Fibroblast of skin of right quadriceps (primary cell): Measurements from ENCODE around the gene SAMM50.

Experiments used
- DNase-seq: peaks from one replicate; pipeline ENCODE4 v3.0.0-alpha.2; 2013

The SAMM50 gene

GRCh38 chr22:43946384-43946667 lies 8.9 kb upstream of the SAMM50 start:
- no peak for DNase-seq

DNA sequence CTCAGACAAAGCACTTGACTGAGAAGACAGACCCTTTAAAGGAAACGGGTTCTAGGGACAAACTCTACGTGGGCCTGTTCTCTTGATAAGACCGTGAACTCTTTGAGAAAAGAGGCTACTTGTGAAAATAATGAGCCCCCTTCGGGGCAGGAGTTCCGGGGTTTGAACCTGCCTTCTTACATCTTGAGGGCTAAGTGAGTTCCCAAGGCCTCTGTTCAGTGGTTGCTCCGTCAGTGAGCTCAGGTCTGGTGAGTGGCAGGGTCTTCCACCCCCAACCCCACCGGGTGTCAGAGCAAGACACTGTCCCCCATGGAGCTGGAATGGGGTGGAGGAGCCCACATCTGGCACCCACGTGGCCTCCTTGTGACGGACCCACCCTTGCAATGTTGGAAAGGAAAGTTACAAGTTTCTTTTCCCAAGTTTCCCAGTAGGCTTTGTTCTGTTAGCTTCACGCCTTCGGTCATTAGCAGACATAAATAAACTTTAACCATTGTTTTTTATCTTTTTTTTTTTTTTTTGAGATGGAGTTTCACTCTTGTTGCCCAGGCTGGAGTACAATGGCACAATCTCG lies 6.3 kb upstream of the SAMM50 start:
- no peak for DNase-seq

DNA sequence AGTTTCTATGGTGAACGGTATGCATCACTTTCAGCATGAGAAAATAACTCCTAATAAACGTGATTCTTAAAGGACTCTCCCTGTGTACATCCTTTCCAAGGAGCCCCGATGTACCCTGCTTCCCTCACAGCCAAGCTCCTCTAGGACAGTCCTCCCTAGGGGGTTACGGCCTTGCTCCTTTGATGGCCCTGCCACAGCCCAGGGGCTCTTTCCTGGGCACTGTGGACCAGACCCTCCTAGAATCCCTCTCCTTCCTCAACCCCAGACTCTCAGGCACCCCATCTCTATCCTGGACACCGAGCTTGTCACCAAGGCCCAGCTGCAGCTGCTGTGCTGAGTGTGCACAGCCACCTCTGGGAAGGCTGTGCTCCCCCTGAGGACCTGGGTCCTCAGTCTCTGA lies 3.9 kb upstream of the SAMM50 start:
- DNase-seq: no peak

GRCh38 chr22:43951966-43952365 lies 3.3 kb upstream of the SAMM50 start:
- no peak for DNase-seq

DNA sequence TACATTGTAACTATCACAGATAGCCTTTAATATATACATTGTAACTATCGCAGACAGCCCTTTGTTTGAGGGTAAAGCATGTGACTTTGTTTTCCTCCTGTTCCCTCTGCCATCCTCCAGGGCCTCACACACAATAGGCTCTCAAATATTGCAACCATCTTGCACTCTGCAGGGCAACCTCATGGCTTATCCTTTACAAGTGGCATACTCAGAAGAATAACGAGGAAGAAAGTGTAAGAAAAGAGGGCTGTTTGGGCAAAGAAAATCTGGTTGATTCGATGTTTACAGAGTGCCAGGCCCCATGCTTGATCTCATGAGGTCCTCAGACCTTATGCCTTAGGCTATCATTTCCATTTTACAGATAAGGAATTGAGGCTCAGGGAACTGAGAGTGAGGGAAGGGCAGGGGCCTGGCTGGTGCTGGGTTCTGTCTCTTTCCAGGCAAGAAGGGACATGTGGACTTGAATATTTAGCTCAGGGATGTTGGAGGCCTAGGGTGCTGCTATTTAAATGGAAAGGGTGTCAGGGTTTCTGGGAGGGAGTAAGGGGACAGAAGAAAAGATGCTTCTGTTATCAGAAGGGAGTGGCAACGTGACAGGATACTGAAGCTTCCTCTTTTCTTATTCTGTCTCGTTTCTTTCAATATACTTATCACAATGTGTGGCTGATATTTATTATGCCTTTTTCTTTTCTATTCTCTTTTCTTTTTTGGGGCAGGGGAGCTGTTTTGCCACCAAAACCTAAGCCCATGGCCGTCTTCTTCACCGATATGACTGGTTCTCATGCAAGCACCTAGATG lies 1.1 kb upstream of the SAMM50 start:
- no peak for DNase-seq

DNA sequence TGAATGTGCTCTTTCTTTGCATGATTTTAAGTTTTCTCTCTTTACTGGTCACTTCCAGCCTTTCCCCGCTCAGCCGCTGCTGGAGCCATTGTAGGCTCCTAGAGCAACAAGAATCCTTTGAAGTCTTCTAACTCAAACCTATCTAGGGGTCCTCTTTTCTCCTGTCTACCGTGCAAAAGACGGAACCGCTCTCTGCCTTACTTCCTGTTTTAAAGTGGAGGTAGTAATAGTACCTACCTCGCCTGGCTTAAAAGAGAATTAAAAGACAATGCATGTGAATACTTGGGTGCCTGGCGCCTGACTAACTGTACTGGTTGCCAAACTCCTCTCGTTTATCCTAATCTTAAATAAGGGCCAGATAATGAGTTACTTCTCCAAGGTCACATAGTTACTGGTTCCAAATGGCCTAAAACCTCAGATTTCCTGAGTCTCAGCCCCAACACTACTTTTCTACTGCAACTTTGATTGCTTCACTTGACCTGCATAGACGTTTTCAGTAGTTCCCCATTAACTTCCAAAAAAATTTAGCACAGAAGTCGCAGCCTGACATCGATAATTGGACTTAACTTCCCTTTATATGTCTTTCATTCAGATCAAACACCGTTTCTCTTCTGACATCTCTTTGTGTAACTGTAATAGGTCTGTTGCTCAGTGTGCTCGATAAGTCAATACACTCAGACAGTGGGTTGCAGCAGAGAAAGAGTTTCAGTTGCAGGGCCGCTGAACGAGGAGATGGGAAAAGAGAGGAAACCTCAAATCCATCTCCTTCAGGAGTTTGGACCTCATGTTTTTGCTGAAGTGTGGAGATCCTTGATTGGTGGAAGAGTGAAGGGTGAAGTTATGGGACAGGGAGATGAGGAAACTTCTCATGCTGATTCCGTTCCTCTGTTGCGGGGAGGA lies 891 bp downstream of the SAMM50 start:
- no peak for DNase-seq

DNA sequence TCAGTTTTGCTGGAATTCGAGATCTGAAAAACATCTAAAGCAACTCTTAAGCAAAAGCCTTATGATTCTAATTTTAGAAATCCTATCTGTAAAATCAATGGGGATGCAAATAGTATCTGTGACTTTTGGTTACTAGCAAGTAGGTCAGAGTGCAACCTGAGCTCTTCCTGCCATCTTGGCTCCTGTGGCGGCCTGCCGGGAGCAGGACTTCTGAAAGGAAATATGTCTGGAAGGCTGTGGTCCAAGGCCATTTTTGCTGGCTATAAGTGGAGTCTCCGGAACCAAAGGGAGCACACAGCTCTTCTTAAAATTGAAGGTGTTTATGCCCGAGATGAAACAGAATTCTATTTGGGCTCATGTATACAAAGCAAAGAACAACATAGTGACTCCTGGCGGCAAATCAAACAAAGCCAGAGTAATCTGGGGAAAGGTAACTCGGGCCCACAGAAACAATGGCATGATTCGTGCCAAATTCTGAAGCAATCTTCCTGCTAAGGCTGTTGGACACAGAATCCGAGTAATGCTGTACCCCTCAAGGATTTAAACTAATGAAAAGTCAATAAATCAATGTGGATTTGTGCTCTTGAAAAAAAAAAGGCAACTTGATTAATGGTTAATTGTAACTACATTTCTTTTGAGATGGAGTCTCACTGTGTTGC lies 1.7 kb downstream of the SAMM50 start:
- DNase-seq: no peak

- DNase-seq: no peak
Measured at GRCh38 chr22:43957871-43958270, 2.6 kb downstream of the SAMM50 start.

GRCh38 chr22:43964314-43964857 lies 9.1 kb downstream of the SAMM50 start:
- DNase-seq: no peak

- no peak for DNase-seq
Measured at GRCh38 chr22:43967069-43967468, 11.8 kb downstream of the SAMM50 start.

DNA sequence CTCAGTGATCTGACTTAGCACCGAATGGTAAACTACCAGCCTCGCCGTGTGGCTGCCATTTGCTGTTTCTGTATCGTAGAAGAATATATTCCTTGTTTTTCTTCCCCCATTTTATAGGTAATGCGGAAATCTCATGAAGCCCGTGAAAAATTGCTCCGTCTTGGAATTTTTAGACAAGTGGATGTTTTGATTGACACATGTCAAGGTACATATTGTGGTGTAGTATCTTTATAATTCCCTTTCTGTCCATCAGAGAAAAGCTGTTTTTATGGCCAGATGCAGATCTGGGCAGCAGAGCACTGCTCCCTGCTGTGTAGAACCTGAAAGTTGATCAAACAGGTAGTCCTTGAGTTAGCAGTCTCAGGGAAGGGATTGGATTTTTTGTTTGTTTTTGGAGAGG lies 13.4 kb downstream of the SAMM50 start:
- no peak for DNase-seq

GRCh38 chr22:43969021-43969878 lies 14.0 kb downstream of the SAMM50 start:
- DNase-seq: no peak

DNA sequence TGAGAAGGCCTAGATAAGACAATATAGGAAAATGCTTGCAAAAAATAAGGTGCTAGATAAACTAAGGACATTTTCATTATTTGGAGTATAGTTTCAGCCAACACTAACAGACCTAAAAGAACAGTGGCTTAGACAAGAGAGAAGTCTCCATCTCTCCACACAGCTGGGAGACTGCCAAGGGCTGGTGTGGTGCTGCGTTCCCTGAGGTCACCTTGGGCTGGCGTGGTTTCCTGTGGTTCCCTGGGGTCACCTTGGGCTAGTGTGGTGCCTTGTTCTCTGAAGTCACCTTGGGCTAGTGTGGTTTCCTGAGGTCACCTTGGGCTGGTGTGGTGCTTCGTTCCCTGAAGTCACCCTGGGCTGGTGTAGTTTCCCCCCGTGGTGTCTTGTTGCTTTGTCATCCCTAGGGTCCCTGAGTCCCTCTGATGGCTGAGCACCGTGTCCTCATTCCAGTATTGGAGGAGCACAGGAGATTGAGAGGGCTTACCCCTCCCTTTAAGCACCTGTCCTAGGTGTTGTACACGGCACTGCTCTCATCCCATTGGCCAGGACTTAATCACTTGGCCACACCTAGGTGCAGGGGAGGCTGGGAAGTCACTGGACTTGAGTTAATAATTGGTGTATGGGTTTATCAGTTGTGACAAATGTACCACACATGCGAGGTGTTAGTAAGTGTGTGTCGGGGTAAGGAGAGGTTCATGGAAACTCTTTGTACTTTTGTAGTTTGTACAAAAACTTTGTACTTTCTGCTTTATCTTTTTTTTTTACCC lies 14.9 kb downstream of the SAMM50 start:
- DNase-seq: no peak

DNA sequence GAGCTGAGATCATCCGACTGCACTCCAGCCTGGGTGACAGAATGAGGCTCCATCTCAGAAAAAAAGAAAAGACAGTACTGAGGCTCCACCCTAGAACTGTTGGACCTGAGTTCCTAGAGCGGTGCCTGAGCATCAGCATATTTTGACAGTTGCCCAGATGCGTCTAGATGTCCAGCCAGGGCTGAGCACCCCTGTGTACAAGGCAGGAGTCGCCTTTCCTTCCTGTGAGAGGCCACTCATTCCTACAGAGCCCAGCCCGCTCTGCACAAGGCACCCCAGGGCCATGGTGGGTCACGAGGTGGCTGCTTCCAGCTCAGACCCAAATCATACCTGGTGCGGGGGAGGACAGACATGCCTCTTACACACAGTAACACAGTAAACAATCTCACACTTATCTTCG lies 15.9 kb downstream of the SAMM50 start:
- DNase-seq: no peak

- DNase-seq: no peak
Measured at GRCh38 chr22:43972931-43973462, 17.8 kb downstream of the SAMM50 start.

- DNase-seq: no peak
Measured at GRCh38 chr22:43974028-43974545, 18.8 kb downstream of the SAMM50 start.

GRCh38 chr22:43975041-43975440 lies 19.8 kb downstream of the SAMM50 start:
- no peak for DNase-seq

- no peak for DNase-seq
Measured at GRCh38 chr22:43976861-43977795, 21.9 kb downstream of the SAMM50 start.

DNA sequence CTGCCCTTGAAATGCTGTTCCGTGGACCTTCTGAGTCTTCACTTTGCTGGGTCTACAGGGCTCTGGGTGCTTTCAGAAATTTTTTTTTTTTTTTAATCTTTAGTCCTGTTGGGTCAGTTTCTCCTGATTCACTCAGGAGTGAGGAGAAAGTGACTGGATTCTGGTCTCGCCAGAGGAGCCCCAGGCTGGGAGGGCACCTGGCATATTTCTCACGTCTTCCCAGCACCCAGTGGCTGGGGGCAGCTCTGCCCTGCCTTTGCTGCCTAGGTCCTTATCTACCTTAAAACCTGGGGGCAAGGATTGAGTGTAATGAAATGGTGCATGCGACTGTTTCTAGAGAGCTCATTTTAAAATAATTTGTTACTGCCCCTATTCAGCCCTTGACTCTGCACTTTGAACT lies 23.3 kb downstream of the SAMM50 start:
- DNase-seq: no peak

GRCh38 chr22:43980579-43980978 lies 25.3 kb downstream of the SAMM50 start:
- DNase-seq: no peak
